HG03108 (cell line): ENCODE measurements around the gene TRAK1.

Source experiments
- ATAC-seq: cut with Tn5 transposase; IDR thresholded peaks from one replicate; pipeline ENCODE4 v1.9.1; 2021; ENCODE audit warnings: moderate library complexity; ENCODE audit not compliant: unreplicated experiment

TRAK1 gene

GRCh38 chr3:42194943-42195510 is 103.9 kb downstream of the TRAK1 start:
- no peak for ATAC-seq

- ATAC-seq: peak; percentile 56
Measured at GRCh38 chr3:42195879-42196330, 104.7 kb downstream of the TRAK1 start.

- ATAC-seq: no peak
Measured at GRCh38 chr3:42198709-42199108, 107.6 kb downstream of the TRAK1 start.

- ATAC-seq: no peak
Measured at GRCh38 chr3:42202217-42202865, 111.2 kb downstream of the TRAK1 start.

GRCh38 chr3:42204867-42205599 is 113.9 kb downstream of the TRAK1 start:
- no peak for ATAC-seq

- no peak for ATAC-seq
Measured at GRCh38 chr3:42205800-42206514, 114.8 kb downstream of the TRAK1 start.

- ATAC-seq: no peak
Measured at GRCh38 chr3:42209917-42210316, 118.8 kb downstream of the TRAK1 start.

GRCh38 chr3:42210726-42211125 is 119.6 kb downstream of the TRAK1 start:
- no peak for ATAC-seq

GRCh38 chr3:42213417-42213816 is 122.3 kb downstream of the TRAK1 start:
- peak; percentile 39 for ATAC-seq

- no peak for ATAC-seq
Measured at GRCh38 chr3:42214064-42214463, 122.9 kb downstream of the TRAK1 start.

GRCh38 chr3:42214565-42215283 is 123.6 kb downstream of the TRAK1 start:
- peak; percentile 53 for ATAC-seq

- peak; percentile 69 for ATAC-seq
Measured at GRCh38 chr3:42216302-42216701, 125.1 kb downstream of the TRAK1 start.

GRCh38 chr3:42216931-42217333 is 125.8 kb downstream of the TRAK1 start:
- ATAC-seq: no peak

GRCh38 chr3:42220436-42221121 is 129.4 kb downstream of the TRAK1 start:
- ATAC-seq: no peak

- no peak for ATAC-seq
Measured at GRCh38 chr3:42222942-42223693, 132.0 kb downstream of the TRAK1 start.

- ATAC-seq: no peak
Measured at GRCh38 chr3:42224178-42224577, 133.0 kb downstream of the TRAK1 start.

GRCh38 chr3:42224658-42225421 is 133.7 kb downstream of the TRAK1 start:
- ATAC-seq: no peak

- ATAC-seq: no peak
Measured at GRCh38 chr3:42225486-42226363, 134.6 kb downstream of the TRAK1 start.
